ENCODE measurements around the gene PPFIBP2. TPM values are rescaled to one million over a fixed set of nuclear protein-coding genes. Genes with fewer than 3 reads are reported as not detected.

PPFIBP2 gene
- total and polyA plus RNA-seq, 10 of the 15 experiments (the other 5 are each of a cell fraction or from before 2014, with no cell fraction given): 17.3 to 56.3 (median 39.2) TPM

- H3K4me1 ChIP-seq (ENCODE audit: control insufficient read depth, insufficient read depth, low read length): peaks cover 55% of the 10 kb centered on the region
- H3K9me3 ChIP-seq (replicated peaks; ENCODE audit: control insufficient read depth, insufficient read depth, low read length): no peaks in the 10 kb centered on the region; the same call in 2 of the 3 replicates
- ChIA-PET POLR2A (interaction anchor here (0.6 to 1.2 kb wide), 2 partner anchors 17 to 1785 kb away, joined by 3 to 6 read pairs; no protein-coding TSS in a partner anchor), CTCF (interaction anchor here (1.1 to 1.8 kb wide), 5 partner anchors 10 to 101 kb away, joined by 3 to 7 read pairs (median 5); partner anchors contain the start of gene PPFIBP2), SMC1A (ENCODE audit: uncharacterized antibody, unreplicated experiment) (interaction anchor here (4.2 kb wide), 1 partner anchor 16 kb away, joined by 21 read pairs; no protein-coding TSS in a partner anchor), RAD21 (ENCODE audit: unreplicated experiment) (no interaction called here)
- H3K4me2 ChIP-seq (ENCODE audit: control insufficient read depth, insufficient read depth): peak overlapping the region; percentile 23
- no peak for FAIRE-seq
- 68% methylated on average over 8 of the region's 8 CpGs for WGBS (ENCODE audit: insufficient coverage, insufficient replicate concordance, low lambda C conversion rate, missing lambda C conversion rate)
- no peak overlapping the region for H3K4me3 ChIP-seq
- H3K79me2 ChIP-seq (ENCODE audit: control insufficient read depth, insufficient read depth, low read length): peaks cover 86% of the 10 kb centered on the region
- H3K27ac ChIP-seq (ENCODE audit: control insufficient read depth, insufficient read depth): peak overlapping the region; percentile 33
- DNase-seq (ENCODE audit: low read depth, low spot score): no peak
- no TSS peak for BruUV-seq (replicated peaks)
- no peak for ATAC-seq
- H3K9ac ChIP-seq (ENCODE audit: control insufficient read depth, insufficient read depth, low read length): peak overlapping the region; percentile 16; the same call in 1 of the 2 replicates
- H3K27me3 ChIP-seq (replicated peaks in 1 of 2; ENCODE audit: control insufficient read depth in 2 of 2, insufficient read depth in 2 of 2, low read length in 1 of 2): no peaks in the 10 kb centered on the region
- in situ Hi-C loops (cut with MboI) (no loop called here), intact Hi-C loops (cut with micrococcal nuclease; ENCODE audit: unreplicated experiment) (no loop called here)
- no peak overlapping the region for H2AFZ ChIP-seq (ENCODE audit: control insufficient read depth, low read depth, low read length)
- no peaks in the 10 kb centered on the region for H4K20me1 ChIP-seq (ENCODE audit: control insufficient read depth, insufficient read depth)
- H3K36me3 ChIP-seq (ENCODE audit: control insufficient read depth in 2 of 2, insufficient read depth in 2 of 2, low read length in 1 of 2): peaks cover 0 to 8% of the 10 kb centered on the region in 2 experiments; a peak in 1 of 4 replicates
- TF ChIP-seq BHLHE40 (IDR thresholded peaks at IDR 0.05; ENCODE audit: borderline replicate concordance in 1 of 2, low read depth in 2 of 2, low read length in 1 of 2) (no peak), WRNIP1 (IDR thresholded peaks at IDR 0.05; ENCODE audit: borderline replicate concordance, low read depth, low read length) (no peak), E4F1 (IDR thresholded peaks at IDR 0.05; ENCODE audit: borderline replicate concordance, partially characterized antibody) (no peak), RAD21 (IDR thresholded peaks at IDR 0.05; ENCODE audit: insufficient read depth, low read depth, low read length) (peak; percentile 47; the same call in 1 of the 2 replicates), BCL11A (IDR thresholded peaks at IDR 0.05; ENCODE audit: low read depth, low read length) (no peak), CTCF (IDR thresholded peaks at IDR 0.05 in 2 of 3, conservative IDR thresholded peaks at IDR 0.05 in 1 of 3; ENCODE audit: control insufficient read depth in 2 of 3, extremely low read depth in 1 of 3, insufficient read depth in 1 of 3, low read depth in 3 of 3, low read length in 3 of 3) (0 out of 6 replicates have a peak, but pooled peaks of 1 of the 3 experiments have one; percentile 6), MYC (IDR thresholded peaks at IDR 0.05; ENCODE audit: insufficient read depth, insufficient read length, insufficient replicate concordance, low read length, severe bottlenecking) (no peak), POLR2AphosphoS5 (IDR thresholded peaks at IDR 0.05; ENCODE audit: low read length) (no peak), MTA3 (IDR thresholded peaks at IDR 0.05; ENCODE audit: borderline replicate concordance, low read length) (no peak), MEF2A (IDR thresholded peaks at IDR 0.05; ENCODE audit: insufficient read depth, low read depth, low read length) (no peak), RFX5 (IDR thresholded peaks at IDR 0.05; ENCODE audit: low read depth, low read length) (no peak), MXI1 (IDR thresholded peaks at IDR 0.05; ENCODE audit: low read depth, low read length) (no peak), BCL3 (IDR thresholded peaks at IDR 0.05; ENCODE audit: borderline replicate concordance, insufficient read depth, low read depth, low read length, poor library complexity, severe bottlenecking) (no peak), EZH2 (IDR thresholded peaks at IDR 0.05; ENCODE audit: borderline replicate concordance, control insufficient read depth, low read depth, low read length) (no peak), NBN (IDR thresholded peaks at IDR 0.05) (no peak), HSF1 (IDR thresholded peaks at IDR 0.05; ENCODE audit: low read depth, low read length) (no peak)
These were observed 24.2 kb downstream of the PPFIBP2 start for GRCh38 chr11:7538031-7538430.

Data from GM12878 (cell line).